Pancreas (tissue), 10 donors: ENCODE results near the gene HSPA12A. TPM values are rescaled to one million over a fixed set of nuclear protein-coding genes. Genes with fewer than 3 reads are reported as not detected.
A peak's percentile ranks its signal among the peaks of the same experiment; 100 is the strongest.

Experiments
- ATAC-seq, 4 donors: fragments of 200-7000 bp; cut with Tn5 transposase; one replicate each; pipeline versions ENCODE4 v1.8.0 to v1.9.1; 2020; ENCODE audit warnings: mild to moderate bottlenecking in 4 of 4, moderate library complexity in 4 of 4
- DNase-seq, 6 donors: peaks; one replicate each; pipeline ENCODE4 v3.0.0-alpha.2; 2020
- FAIRE-seq: peaks from 2 replicates; lab custom pipeline; 2012; peaks lifted over from hg19 to GRCh38; lab: Jason Lieb, UNC
- H3K27ac ChIP-seq, 4 donors: fragments of 200-600 bp; sonication (generic); 1 replicate in 3 of 4; 2 replicates in 1 of 4; pipeline versions ENCODE4 v1.5.0 to v1.8.0; 2020
- H3K27me3 ChIP-seq, 4 donors: fragments of 200-600 bp; one replicate each; pipeline ENCODE4 v1.8.0; 2021
- H3K36me3 ChIP-seq, 3 donors: fragments of 200-600 bp; sonication (generic) in 1 of 3; one replicate each; pipeline versions ENCODE4 v1.5.0 to v1.8.0; 2020 to 2021
- H3K4me1 ChIP-seq, 3 donors: fragments of 200-600 bp; one replicate each; pipeline ENCODE4 v1.8.0; 2021
- H3K4me3 ChIP-seq, 4 donors: fragments of 200-600 bp; sonication (generic) in 2 of 4; one replicate each; pipeline versions ENCODE4 v1.5.0 to v1.8.0; 2020 to 2021
- H3K9me3 ChIP-seq, 4 donors: fragments of 200-600 bp; one replicate each; pipeline ENCODE4 v1.8.0; 2021
- WGBS, 2 donors: extraction: QIAGEN DNeasy Blood & Tissue Kit; methylation state at CpG; one replicate each; pipeline ENCODE4 v1.1.7; 2013; 5-methylcytosine and 5-hydroxymethylcytosine counted together
- intact Hi-C, 3 donors: fragments of 100-400 bp; cut with DNase I; formaldehyde crosslinking; loops; one replicate each; pipeline versions ENCODE4 v1.11.1 to v1.14.2; 2022
- polyA plus RNA-seq, 2 donors: library from polyadenylated mRNA; stranded (reverse); fragments of 200-250 nt; gene quantifications; one replicate each; pipeline ENCODE4 v1.2.3, GENCODE V29; 2013
- total RNA-seq, 6 donors: library from RNA; stranded (reverse); fragmentation: NEBNext Ultra II Directional in 4 of 6; extraction: Animal tissue kit (Norgen Biotek cat#: 25700) in 4 of 6; gene quantifications; one replicate each; pipeline versions ENCODE4 v1.2.1 to v1.2.4, GENCODE V29; 2021 to 2023
- TF ChIP-seq, protein P1 (sequence below), 4 donors: fragments of 200-600 bp; sonication (generic) in 3 of 4; IDR thresholded peaks; one replicate each; pipeline versions ENCODE4 v1.5.0 to v1.8.0; 2021; ENCODE audit warnings: antibody characterized with exemption in 4 of 4
- donor health status: healthy with polysubstance abuse.
- donor health status: DM: no; HTN: no; CAD: no; lungs with moderate emphysema.
- donor health status: DM: no; HTN: no; CAD: no.
- donor health status: control.
- donor health status: control.
- donor health status: Bipolar disorder and iron deficiency.
- donor health status: DM: yes; HTN: yes; CAD: no.
- donor health status: DM: no; HTN: no; CAD: no.
- donor health status: DM: no; HTN: no; CAD: no.
- donor health status: DM: yes; HTN: yes; CAD: no.

The HSPA12A gene
- total and polyA plus RNA-seq, 8 donors, result 2.7 to 8.2 (median 4.0) TPM

- Histone ChIP-seq H3K4me3 (no peak overlapping the region), H3K9me3 (no peaks in the 10 kb centered on the region), H3K27me3 (no peaks in the 10 kb centered on the region), H3K4me1 (no peaks in the 10 kb centered on the region), H3K36me3 (no peaks in the 10 kb centered on the region), H3K27ac (no peak overlapping the region)
- TF ChIP-seq, protein P1, sequence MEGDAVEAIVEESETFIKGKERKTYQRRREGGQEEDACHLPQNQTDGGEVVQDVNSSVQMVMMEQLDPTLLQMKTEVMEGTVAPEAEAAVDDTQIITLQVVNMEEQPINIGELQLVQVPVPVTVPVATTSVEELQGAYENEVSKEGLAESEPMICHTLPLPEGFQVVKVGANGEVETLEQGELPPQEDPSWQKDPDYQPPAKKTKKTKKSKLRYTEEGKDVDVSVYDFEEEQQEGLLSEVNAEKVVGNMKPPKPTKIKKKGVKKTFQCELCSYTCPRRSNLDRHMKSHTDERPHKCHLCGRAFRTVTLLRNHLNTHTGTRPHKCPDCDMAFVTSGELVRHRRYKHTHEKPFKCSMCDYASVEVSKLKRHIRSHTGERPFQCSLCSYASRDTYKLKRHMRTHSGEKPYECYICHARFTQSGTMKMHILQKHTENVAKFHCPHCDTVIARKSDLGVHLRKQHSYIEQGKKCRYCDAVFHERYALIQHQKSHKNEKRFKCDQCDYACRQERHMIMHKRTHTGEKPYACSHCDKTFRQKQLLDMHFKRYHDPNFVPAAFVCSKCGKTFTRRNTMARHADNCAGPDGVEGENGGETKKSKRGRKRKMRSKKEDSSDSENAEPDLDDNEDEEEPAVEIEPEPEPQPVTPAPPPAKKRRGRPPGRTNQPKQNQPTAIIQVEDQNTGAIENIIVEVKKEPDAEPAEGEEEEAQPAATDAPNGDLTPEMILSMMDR (IDR thresholded peaks at IDR 0.05), result no peak
- ATAC-seq (peak in 3 of 4 donors; percentile 0 to 52 (median 5)), DNase-seq (peak in 2 of 6 donors; percentile 40 to 75), FAIRE-seq (no peak)
- intact Hi-C loops, result no loop called here
- WGBS, 2 donors, result 31 to 36% methylated on average over 40 to 41 of the region's 41 CpGs
Measured at GRCh38 chr10:116669832-116670644, 72.3 kb downstream of the HSPA12A start.

DNA sequence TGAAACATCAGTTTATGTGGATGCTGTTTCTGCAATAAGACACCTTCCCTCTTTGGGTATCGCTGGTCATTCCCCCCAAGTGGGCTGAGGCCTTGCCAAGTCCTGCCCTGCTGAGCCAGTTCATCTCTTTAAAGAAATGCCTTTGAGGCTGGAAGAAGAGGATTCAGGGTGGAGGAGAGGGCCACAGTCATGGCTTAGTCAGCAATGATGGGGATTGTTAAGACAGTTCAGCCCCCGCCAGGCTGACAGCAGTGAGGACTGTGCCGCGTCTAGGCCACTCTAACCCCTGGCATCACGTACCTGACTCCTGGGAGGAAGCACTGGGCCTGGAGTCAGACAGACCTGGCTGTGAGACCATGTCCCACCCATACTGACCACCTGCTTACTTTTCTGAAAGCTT is 73.3 kb downstream of the HSPA12A start:
- Histone ChIP-seq H3K4me3 (no peak overlapping the region), H3K4me1 (no peaks in the 10 kb centered on the region), H3K36me3 (no peaks in the 10 kb centered on the region), H3K27me3 (no peaks in the 10 kb centered on the region), H3K9me3 (no peaks in the 10 kb centered on the region), H3K27ac (no peak overlapping the region)
- 77 to 84% methylated on average over 5 of the region's 5 CpGs for WGBS, 2 donors
- TF ChIP-seq, protein P1 (IDR thresholded peaks at IDR 0.05), result no peak
- FAIRE-seq (no peak), ATAC-seq (no peak), DNase-seq (peak in 2 of 6 donors; percentile 35 to 60)
- intact Hi-C loops, result no loop called here

DNA sequence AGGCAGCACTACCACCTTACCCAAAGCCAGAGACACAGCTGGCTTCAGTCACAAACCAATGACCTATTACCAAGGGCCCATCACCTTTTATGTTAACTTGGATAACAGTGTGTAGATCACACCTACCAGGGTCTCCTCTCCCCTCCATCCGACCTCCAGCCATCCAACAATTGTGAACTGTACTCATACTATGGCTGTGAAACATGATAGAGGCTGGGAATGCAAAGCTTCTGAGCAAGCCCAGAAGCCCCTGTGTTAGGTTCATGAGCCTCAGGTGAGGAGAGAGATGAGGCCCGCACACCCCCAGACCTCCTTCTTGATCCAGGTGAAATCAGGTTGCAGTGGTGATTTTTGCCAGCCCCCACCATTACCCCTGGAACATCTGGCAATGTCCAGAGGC is 73.9 kb downstream of the HSPA12A start:
- WGBS, 2 donors, result 71 to 82% methylated on average over 2 of the region's 2 CpGs
- DNase-seq (peak in 2 of 6 donors; percentile 29 to 40), FAIRE-seq (no peak), ATAC-seq (no peak)
- Histone ChIP-seq H3K4me1 (no peaks in the 10 kb centered on the region), H3K27ac (no peak overlapping the region), H3K27me3 (no peaks in the 10 kb centered on the region), H3K4me3 (no peak overlapping the region), H3K9me3 (no peaks in the 10 kb centered on the region), H3K36me3 (no peaks in the 10 kb centered on the region)
- intact Hi-C loops, result no loop called here
- TF ChIP-seq, protein P1 (IDR thresholded peaks at IDR 0.05), result no peak

GRCh38 chr10:116668018-116668417 is 74.3 kb downstream of the HSPA12A start:
- peak in 2 of 6 donors; percentile 51 to 59 for DNase-seq
- H3K4me1 ChIP-seq, result no peaks in the 10 kb centered on the region
- no peak for FAIRE-seq
- 74 to 75% methylated on average over 9 of the region's 9 CpGs for WGBS, 2 donors
- no peaks in the 10 kb centered on the region for H3K9me3 ChIP-seq
- TF ChIP-seq, protein P1 (IDR thresholded peaks at IDR 0.05), result no peak
- no peaks in the 10 kb centered on the region for H3K36me3 ChIP-seq
- H3K27me3 ChIP-seq, result no peaks in the 10 kb centered on the region
- no peak overlapping the region for H3K4me3 ChIP-seq
- intact Hi-C loops, result no loop called here
- no peak overlapping the region for H3K27ac ChIP-seq
- ATAC-seq, result no peak

DNA sequence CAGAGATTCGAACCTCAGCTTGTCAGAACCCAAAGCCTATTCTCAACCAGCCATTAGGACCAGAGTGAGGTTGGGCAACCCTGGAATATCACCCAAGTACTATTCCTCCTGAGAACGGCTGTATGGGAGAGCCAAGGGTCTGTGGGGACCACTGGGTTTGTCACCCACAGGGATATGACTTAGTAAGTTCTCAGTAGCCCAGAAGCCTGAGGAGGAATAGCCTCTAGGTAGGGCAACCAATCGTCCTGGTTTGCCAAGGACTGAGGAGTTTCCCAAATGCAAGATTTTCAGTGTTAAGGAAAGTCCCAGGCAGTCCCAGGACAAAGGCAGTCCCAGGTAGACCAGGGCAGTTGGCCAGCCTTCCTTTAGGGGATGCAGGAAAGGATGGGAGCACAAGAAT is 74.9 kb downstream of the HSPA12A start:
- no peak for FAIRE-seq
- 62 to 73% methylated on average over 3 of the region's 3 CpGs for WGBS, 2 donors
- no peak overlapping the region for H3K4me3 ChIP-seq

More for the DNA sequence above, 74.9 kb downstream of the HSPA12A start:
- Histone ChIP-seq H3K36me3 (no peaks in the 10 kb centered on the region), H3K27me3 (no peaks in the 10 kb centered on the region), H3K4me1 (no peaks in the 10 kb centered on the region), H3K27ac (no peak overlapping the region), H3K9me3 (no peaks in the 10 kb centered on the region)
- DNase-seq, result peak in 1 of 6 donors; percentile 45
- TF ChIP-seq, protein P1 (IDR thresholded peaks at IDR 0.05), result no peak
- intact Hi-C loops, result no loop called here
- ATAC-seq, result no peak
